Bronchial epithelial cell (primary cell): ENCODE measurements around the gene CD164L2. TPM values are rescaled to one million over a fixed set of nuclear protein-coding genes. Genes with fewer than 3 reads are reported as not detected.
A peak's percentile ranks its signal among the peaks of the same experiment; 100 is the strongest.
"Not testable (repeated sequence)": the region's sequence is repeated elsewhere in the genome, so short reads cannot be mapped to it uniquely, and the experiment has no call there.

Source experiments
- DNase-seq: peaks from one replicate; pipeline ENCODE4 v3.0.0-alpha.2; 2010; ENCODE audit warnings: low read depth
- FAIRE-seq: peaks from 2 replicates; lab custom pipeline; 2011; peaks lifted over from hg19 to GRCh38; lab: Jason Lieb, UNC
- H3K27me3 ChIP-seq: 2 replicates; pipeline ENCODE4 v1.5.1; 2011; ENCODE audit warnings: low read length; ENCODE audit not compliant: control insufficient read depth, insufficient read depth
- H3K36me3 ChIP-seq: 2 replicates; pipeline ENCODE4 v1.5.1; 2011; ENCODE audit warnings: low read length; ENCODE audit not compliant: control insufficient read depth, insufficient read depth
- H3K4me3 ChIP-seq: 2 replicates; pipeline ENCODE4 v1.5.1; 2011; ENCODE audit warnings: mild to moderate bottlenecking, low read depth, low read length, control low read depth
- total RNA-seq: library from RNA; depleted of rRNA; stranded (reverse); fragments of >200 nt; gene quantifications from 2 replicates; pipeline ENCODE4 v1.2.1, GENCODE V29; 2014
- TF ChIP-seq, protein P1 (sequence below): IDR thresholded peaks from 2 replicates; pipeline ENCODE4 v1.5.1; 2011; ENCODE audit warnings: mild to moderate bottlenecking, moderate library complexity, low read length, control low read depth, inconsistent platforms; ENCODE audit not compliant: insufficient read depth, severe bottlenecking

CD164L2 gene
- total RNA-seq, 1 donor from 2014 or later: 1.1 TPM

DNA sequence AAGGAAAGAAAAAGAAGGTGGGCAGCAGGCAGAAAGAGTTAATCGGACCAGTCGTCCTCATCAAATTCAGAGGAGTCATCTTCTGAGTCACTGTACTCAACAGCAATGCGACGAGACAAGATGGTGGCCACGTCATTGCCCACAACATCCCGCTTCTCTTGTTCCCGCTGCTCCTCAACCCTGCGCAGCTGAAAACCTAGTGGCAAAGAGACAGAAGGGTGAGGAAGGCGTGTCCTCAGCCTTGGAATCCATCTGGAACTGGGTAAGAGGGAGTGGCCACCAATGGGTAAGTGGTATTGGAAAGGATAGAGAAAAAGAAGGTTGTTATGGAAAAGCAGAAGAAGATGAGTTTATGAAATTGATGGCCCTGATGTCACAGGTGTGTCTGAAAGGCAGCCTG, 25.0 kb upstream of the CD164L2 start:
- Histone ChIP-seq H3K27me3 (no peaks in the 10 kb centered on the region), H3K4me3 (no peak overlapping the region), H3K36me3 (peaks cover 36% of the 10 kb centered on the region)
- TF ChIP-seq, protein P1, sequence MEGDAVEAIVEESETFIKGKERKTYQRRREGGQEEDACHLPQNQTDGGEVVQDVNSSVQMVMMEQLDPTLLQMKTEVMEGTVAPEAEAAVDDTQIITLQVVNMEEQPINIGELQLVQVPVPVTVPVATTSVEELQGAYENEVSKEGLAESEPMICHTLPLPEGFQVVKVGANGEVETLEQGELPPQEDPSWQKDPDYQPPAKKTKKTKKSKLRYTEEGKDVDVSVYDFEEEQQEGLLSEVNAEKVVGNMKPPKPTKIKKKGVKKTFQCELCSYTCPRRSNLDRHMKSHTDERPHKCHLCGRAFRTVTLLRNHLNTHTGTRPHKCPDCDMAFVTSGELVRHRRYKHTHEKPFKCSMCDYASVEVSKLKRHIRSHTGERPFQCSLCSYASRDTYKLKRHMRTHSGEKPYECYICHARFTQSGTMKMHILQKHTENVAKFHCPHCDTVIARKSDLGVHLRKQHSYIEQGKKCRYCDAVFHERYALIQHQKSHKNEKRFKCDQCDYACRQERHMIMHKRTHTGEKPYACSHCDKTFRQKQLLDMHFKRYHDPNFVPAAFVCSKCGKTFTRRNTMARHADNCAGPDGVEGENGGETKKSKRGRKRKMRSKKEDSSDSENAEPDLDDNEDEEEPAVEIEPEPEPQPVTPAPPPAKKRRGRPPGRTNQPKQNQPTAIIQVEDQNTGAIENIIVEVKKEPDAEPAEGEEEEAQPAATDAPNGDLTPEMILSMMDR: no peak
- FAIRE-seq (peak; percentile 23), DNase-seq (peak; percentile 51)

DNA sequence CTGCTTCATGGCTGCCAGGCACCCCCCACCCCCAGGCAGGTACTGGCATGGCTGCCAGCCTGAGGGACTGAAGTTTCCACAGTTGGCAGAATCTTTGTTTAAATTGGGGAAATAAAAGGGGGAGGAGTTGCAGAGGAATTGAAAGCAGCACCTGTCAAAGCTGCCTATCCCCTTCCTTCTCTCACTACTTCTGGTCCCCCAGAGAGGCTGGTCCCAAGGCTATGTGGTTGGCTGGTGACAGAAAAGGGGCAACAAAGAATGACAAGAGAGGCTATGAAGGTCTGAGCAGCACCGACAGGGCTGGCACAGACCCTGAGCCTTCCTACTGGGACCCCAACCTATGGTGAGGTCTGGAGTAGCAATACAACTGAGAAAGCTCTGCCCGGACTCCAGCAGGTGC, 23.7 kb upstream of the CD164L2 start:
- H3K4me3 ChIP-seq: not testable (repeated sequence)

DNA sequence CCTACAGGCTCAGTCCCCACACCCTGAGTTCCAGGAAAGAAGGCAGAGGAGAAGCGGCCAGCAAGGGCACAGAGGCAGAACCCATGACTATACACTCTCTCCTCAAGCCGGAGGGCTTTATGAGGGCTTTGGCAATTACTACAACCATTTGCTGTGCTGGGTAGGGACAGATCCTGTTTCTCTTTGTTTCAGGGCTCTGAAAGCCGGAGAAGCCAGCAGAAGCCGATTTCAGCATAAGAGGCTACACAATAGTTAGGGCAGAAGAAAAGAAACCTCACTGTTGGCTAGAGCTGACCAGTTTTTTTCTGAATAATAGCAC, 23.2 kb upstream of the CD164L2 start:
- no peak overlapping the region for H3K4me3 ChIP-seq
- H3K36me3 ChIP-seq: peaks cover 27% of the 10 kb centered on the region
- H3K27me3 ChIP-seq: no peaks in the 10 kb centered on the region
- DNase-seq: no peak
- peak; percentile 77 for FAIRE-seq
- TF ChIP-seq, protein P1: no peak

More for the DNA sequence above, 23.7 kb upstream of the CD164L2 start:
- H3K36me3 ChIP-seq: peaks cover 28% of the 10 kb centered on the region
- not testable (repeated sequence) for H3K27me3 ChIP-seq, DNase-seq
- peak; percentile 91 for FAIRE-seq

DNA sequence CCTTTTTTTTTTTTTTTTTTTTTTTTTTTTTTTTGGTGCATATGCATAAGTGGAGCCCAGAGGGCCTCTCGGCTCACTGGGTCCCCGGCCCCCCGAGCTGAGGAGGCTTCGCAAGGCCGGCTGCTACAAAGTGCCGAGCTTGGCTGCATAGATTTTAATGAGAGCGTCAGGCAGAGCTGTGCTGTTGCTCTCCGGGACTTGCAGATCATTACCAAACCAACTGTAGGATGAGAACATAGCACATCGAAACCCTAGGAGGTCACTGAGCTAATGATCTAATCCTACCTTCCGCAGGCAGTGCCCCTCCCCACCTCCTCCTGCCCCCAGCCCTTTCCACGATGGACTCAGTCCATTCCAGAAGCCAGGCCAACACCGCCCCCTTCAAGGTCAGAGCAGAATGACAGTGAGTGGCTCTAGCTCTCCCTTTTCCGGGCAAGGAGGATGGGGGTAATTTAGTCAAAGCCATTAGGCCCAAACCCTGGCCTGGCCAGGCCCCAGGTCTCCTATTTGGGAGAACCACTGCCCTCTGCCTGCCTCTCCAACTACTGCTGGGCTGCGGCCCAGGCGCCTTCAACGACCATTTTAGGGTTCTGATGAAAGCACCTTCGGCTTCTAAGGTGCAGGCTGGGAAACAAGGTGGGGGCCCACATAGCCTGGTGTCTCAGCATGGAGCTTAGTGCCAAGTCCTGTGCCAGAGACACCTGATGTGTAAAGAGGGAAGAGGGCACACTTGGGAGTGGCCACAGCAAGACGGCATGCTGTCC, 22.6 kb upstream of the CD164L2 start:
- peaks cover 24% of the 10 kb centered on the region for H3K36me3 ChIP-seq
- DNase-seq, H3K27me3 ChIP-seq, H3K4me3 ChIP-seq: not testable (repeated sequence)
- FAIRE-seq: peak; percentile 70

DNA sequence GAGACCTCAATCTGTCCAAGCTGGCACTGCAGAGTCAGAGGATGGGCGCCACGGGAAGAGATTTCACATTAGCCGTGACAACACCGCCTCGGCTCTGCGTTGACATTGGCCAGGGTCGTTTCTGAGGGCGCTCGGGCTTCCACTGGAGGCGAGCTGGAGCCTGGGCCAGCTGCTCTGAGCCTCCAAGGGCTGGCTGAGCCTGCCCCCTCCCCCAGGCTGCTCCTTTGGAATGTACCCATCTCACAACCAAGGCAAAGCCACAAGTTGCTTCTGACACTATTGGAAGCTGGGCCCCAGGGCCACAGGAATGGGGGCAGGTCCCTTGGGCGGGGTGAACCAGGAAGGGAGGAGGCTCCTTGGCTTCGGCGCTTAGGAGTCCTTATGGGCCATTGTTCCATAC, 21.9 kb upstream of the CD164L2 start:
- Histone ChIP-seq H3K4me3 (no peak overlapping the region), H3K36me3 (peaks cover 21% of the 10 kb centered on the region), H3K27me3 (no peaks in the 10 kb centered on the region)
- TF ChIP-seq, protein P1: no peak
- FAIRE-seq (no peak), DNase-seq (no peak)

DNA sequence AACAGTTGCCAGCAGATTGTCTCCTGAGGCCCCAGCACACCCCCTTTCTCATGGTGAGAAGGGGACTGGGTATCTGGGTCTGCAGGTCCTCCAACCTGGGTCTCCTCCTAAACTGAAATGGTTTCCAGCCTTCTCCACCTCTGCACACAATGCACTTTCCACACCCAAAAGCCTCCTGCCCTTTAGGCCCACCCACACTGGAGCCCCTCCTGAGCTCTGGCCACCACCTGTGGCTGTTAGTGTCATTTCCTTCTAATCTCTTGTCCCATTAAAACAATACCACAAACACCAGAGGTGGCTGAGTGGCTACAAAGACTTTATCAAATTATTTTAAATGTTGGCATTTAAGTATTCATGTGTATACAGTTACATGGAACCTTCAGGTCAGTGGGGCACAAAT, 20.8 kb upstream of the CD164L2 start:
- no peak overlapping the region for H3K4me3 ChIP-seq
- DNase-seq: no peak
- TF ChIP-seq, protein P1: no peak
- peaks cover 16% of the 10 kb centered on the region for H3K36me3 ChIP-seq
- no peaks in the 10 kb centered on the region for H3K27me3 ChIP-seq
- FAIRE-seq: no peak

DNA sequence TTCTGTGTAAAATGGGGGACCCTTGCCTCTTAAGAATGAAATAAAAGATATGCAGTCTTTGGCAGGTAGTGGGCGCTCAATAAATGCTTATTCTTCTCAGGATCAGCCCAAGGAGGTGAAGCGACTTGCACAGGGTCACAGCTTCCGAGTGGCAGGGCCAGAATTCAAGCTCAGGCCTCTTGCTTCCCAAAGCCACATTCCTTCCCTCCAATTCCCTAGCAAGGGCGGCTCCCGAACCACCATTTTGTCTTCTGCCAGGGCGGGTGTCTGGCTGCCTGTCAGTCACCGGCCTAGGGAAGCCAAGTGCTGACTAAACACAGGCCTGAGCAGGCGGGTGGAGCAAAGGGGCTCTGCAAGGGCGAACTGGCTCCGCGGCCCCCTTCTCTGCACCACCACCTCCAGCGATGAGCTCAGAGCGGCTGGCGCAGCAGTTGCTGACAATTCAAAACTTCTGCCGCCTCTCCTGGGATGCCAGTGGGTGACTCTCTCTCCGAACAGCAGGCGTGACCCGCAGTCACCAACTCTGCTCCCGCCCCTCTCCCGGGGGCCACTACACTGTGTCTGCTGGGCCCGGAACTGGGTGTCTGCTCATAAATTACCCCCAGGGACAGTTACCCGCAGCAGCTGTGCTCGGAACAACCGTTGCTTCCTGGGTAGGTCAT, 20.1 kb upstream of the CD164L2 start:
- peaks cover 10% of the 10 kb centered on the region for H3K36me3 ChIP-seq
- TF ChIP-seq, protein P1: peak; percentile 45
- H3K27me3 ChIP-seq: no peaks in the 10 kb centered on the region
- FAIRE-seq: no peak
- H3K4me3 ChIP-seq: no peak overlapping the region
- DNase-seq: peak; percentile 44
